GM12872 (cell line): ENCODE measurements around the gene RETREG1.

Experiments used
- CTCF ChIP-seq: IDR thresholded peaks from 3 replicates; pipeline ENCODE4 v1.5.1; 2011; ENCODE audit warnings: low read depth, mild to moderate bottlenecking, low read length, moderate library complexity; ENCODE audit not compliant: insufficient read depth

RETREG1 gene

GRCh38 chr5:16453609-16454008, 163.2 kb downstream of the RETREG1 start:
- no peak for TF ChIP-seq CTCF

GRCh38 chr5:16450163-16450562, 166.6 kb downstream of the RETREG1 start:
- TF ChIP-seq CTCF = no peak

GRCh38 chr5:16446993-16447392, 169.8 kb downstream of the RETREG1 start:
- no peak for TF ChIP-seq CTCF

- TF ChIP-seq CTCF = no peak
Observed at GRCh38 chr5:16437977-16438376, 178.8 kb downstream of the RETREG1 start.

GRCh38 chr5:16431490-16431889, 185.3 kb downstream of the RETREG1 start:
- TF ChIP-seq CTCF = no peak

GRCh38 chr5:16430349-16431089, 186.3 kb downstream of the RETREG1 start:
- no peak for TF ChIP-seq CTCF

- no peak for TF ChIP-seq CTCF
Observed at GRCh38 chr5:16428359-16428758, 188.4 kb downstream of the RETREG1 start.
